Fibroblast of mammary gland (primary cell): ENCODE data around the gene OGFRL1.

ENCODE experiments used
- DNase-seq: peaks from one replicate; pipeline ENCODE4 v3.0.0-alpha.2; 2010; ENCODE audit warnings: low read depth
- H3K4me3 ChIP-seq: 2 replicates; pipeline ENCODE4 v1.5.1; 2011; ENCODE audit warnings: low read depth, mild to moderate bottlenecking, low read length, moderate library complexity; ENCODE audit not compliant: control insufficient read depth
- TF ChIP-seq, protein P1 (sequence below): conservative IDR thresholded peaks from 2 replicates; pipeline ENCODE4 v1.5.1; 2011; ENCODE audit warnings: low read depth, low read length, inconsistent platforms; ENCODE audit not compliant: control insufficient read depth, insufficient read depth

Gene OGFRL1

DNA sequence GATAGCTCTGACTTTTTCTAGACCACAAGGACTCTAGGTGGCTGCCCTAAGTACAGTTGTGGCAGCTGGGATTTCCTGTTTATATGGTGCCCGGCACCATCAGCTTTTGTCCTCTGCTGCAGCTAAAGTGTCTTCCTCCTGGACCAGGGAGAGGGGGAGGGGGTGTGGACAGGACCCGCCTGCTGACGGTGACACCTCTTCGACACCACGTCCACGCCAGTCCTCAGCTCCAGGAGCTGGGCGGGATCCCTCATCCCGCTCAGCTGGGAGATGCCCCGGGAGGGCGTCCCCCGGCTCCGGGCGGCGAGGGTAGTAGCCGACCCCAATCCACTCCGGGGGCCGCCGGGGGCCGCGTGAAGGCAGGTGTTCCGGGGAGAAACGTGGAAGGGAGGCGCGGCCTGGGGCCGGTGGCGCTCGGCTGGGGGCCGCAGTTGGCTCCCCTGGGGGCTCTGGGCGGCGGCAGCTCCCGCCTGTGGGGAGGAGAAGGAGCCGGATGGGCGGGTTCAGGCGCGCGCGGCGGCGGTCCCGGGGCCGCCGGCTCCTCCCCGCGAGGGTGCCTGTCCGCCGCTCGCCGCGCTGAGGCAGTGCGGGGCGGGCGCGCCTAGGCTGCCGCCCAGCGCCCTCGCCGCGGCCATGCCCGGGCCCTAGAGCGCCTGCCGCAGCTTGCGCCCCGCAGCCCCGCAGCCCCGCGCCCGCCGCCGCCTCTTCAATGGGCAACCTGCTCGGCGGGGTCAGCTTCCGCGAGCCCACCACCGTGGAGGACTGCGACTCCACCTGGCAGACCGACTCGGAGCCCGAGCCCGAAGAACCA lies at the start of gene OGFRL1:
TSS of gene OGFRL1 (plus strand) at position 584 of the 811 bp plus-strand sequence. CDS start at position 710, 126 bp downstream.
- peak; percentile 57 for DNase-seq
- TF ChIP-seq, protein P1, sequence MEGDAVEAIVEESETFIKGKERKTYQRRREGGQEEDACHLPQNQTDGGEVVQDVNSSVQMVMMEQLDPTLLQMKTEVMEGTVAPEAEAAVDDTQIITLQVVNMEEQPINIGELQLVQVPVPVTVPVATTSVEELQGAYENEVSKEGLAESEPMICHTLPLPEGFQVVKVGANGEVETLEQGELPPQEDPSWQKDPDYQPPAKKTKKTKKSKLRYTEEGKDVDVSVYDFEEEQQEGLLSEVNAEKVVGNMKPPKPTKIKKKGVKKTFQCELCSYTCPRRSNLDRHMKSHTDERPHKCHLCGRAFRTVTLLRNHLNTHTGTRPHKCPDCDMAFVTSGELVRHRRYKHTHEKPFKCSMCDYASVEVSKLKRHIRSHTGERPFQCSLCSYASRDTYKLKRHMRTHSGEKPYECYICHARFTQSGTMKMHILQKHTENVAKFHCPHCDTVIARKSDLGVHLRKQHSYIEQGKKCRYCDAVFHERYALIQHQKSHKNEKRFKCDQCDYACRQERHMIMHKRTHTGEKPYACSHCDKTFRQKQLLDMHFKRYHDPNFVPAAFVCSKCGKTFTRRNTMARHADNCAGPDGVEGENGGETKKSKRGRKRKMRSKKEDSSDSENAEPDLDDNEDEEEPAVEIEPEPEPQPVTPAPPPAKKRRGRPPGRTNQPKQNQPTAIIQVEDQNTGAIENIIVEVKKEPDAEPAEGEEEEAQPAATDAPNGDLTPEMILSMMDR = no peak
- H3K4me3 ChIP-seq = peak within 1 kb of the TSS; percentile 65

DNA sequence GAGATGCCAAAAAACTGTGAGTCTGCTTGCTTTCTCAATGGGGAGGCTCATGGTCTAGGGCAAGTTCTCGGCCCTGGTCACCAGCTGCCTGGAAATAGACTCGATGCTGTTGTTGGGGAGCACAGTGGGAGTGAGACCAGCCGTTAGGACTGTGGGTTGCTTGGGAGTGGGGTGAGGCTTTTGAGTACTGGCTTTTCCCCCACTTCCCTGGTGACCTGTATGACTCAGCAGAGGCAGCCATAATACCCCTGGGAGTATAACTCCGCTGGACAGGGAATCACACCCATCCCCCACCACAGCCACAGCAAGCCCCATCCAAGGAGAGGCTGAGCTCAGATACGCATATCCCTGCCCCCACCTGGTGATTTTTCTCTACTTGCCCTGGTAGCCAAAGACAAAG lies 48.9 kb upstream of the OGFRL1 start:
- peak; percentile 67 for DNase-seq
- TF ChIP-seq, protein P1 = no peak
- no peak overlapping the region for H3K4me3 ChIP-seq

DNA sequence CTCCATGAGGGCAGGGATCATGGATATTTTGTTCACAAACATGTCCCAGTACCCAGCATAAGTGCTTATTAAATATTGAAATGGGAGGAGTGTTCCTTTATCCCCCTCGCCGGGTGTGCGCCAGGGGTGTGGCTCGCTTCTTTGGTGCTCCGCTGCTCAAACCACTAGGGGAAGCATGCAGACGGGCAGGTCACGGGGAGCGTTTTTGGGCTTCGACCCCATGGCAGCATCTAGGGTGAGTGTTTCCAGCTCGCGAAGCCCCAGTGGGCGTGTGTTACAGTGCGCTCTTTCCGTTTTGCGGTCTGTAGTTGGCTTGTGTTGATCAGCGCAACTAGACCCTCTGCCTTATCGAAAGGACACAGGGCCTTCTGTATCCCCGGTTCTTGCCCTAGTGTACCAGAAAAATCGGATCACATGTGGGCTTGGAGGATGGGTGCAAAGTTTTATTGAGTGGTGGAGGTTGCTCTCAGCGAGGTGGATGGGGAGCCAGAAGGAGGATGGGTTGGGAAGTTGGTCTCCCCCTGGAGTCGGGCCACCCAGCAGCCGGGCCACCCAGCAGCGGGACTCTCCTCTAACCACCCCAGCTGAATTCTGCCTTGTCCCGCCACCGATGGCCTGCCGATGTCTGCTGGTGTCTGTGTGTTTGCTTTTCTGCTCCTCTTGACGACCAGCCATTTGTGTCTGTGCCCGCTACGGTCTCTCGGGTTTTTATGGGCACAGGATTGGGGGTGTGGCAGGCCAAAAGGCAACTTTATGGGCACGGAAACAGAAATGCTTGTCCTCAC lies 43.2 kb upstream of the OGFRL1 start:
- TF ChIP-seq, protein P1 = no peak
- no peak overlapping the region for H3K4me3 ChIP-seq

DNA sequence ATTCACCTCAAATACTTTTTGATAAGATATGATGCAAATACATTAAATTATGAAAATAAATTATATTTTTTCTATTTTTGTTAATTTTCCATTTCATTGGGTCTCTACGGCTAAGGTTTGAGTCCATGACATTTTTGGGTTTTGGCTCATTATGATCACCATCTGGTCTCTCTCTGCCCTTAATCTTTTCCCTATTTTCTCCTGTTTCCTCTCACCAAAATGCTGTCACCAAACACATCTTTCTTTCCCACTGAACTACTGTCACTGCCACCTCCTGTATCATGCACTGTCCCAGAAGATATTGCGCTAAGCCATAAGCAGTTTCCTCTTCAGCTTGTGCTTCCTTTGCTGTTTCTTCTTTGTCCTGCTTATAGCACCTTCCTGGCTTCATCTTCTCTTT lies 42.0 kb upstream of the OGFRL1 start:
- no peak overlapping the region for H3K4me3 ChIP-seq
- TF ChIP-seq, protein P1 = no peak
- DNase-seq = no peak

More for the DNA sequence above, 43.2 kb upstream of the OGFRL1 start:
- DNase-seq = no peak

DNA sequence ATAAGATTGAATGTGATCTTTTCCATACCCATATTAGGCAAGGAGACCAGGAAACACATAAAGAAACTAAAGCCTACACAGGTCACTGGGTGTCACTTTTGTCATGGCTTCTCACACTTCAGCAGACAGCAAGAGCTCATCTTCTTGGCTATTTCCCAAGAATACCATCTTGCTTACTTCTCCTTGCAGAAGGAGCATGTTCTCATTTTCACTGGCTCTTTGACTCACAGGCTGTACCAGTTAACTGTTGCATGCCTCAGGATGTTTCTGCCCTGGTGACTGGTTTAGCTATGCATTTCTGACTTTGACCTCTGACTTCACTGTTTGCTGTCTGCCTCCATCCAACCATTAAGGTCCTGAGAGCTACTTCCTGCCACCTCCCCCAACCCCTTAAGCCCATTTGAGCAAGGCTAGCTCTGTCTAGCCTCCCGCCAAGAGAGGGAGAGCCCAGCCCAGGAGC lies 40.3 kb upstream of the OGFRL1 start:
- peak; percentile 87 for DNase-seq
- H3K4me3 ChIP-seq = no peak overlapping the region
- TF ChIP-seq, protein P1 = no peak

DNA sequence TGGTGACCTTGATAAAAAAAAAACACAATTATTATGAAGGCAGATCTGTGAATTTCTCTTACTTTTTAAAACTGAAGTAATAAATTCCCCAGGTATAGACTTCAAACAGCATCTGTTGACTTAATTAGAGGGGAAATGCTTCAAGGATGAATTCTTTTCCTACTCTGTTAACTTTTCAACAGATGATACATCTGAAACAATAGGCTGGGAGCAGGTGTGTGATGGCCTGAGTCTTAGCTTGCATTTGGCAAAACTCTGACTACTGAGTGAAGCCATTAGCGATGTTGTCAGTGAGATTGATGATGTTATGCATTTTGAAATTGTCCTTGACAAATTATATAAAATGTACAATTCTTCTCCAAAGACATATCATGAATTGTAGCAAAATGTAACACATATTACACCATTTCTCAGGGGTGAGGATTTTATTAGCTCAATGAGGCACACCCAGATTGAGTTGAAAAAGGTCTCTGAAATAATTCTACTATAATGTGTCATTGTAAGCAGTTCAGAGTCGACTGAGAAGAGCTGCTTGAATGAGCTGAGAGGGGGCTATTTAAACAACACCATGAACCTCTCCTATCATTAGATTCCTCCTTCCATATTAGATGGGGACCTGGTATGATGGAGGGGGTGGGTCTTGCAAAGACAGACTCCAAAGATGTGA lies 39.6 kb upstream of the OGFRL1 start:
- DNase-seq = no peak
- no peak overlapping the region for H3K4me3 ChIP-seq
- TF ChIP-seq, protein P1 = no peak
